ENCODE data around the gene ZNF331.

Gene ZNF331

DNA sequence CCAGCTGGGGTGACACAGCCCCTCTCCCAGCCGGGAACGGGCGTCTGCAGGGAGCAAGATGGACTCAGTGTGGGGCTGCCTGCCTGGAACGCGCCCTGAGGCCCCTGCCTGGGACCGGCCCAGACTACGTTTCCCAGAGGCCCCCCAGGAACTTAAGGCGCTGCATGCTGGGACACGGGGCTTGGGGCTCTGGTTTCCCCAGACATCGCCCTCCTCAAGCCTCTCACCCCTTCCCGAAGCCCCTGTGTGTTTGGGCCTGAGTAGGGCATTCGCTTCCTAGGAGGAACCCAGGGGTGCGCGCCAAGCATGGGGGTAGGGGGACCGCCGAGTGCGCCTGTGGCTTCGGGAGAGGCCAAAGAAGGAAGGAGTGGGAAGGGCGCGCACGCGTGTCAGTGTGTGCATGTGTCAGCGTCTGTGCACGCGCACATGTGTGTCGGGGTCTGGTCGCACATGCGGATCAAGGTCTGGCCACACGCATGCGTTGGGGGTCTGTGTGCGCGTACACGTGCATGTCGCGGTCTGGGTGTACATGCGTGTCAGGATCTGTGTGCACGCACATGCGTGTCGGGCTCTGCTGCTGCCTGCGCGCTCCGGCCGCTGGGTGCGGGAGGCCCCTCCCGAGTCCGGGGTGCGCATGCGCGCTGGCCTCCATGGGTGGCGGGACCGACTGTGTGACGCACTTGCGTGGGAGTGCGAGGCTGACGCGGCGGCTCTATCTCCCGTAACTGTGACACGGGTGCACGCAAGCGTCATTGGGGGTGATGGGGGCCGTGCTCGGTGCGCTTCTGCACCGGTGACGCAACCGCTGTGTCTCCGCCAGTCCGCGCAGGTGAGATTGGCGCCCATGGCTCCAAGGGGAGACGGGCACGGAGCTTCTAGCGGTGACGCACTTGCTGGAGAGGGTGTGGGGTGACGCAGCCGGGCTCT lies 16.2 kb downstream of the ZNF331 start:
- TF ChIP-seq TAF1 (IDR thresholded peaks at IDR 0.05; ENCODE audit: low read depth, low read length) (peak; percentile 22; the same call in 1 of the 2 replicates), POU2F2 (IDR thresholded peaks at IDR 0.05; ENCODE audit: low read depth, low read length) (peak; percentile 13; the same call in 1 of the 2 replicates), POLR2A (IDR thresholded peaks at IDR 0.05; ENCODE audit: low read depth, low read length) (peak; percentile 49; the same call in 1 of the 2 replicates), SPI1 (IDR thresholded peaks at IDR 0.05; ENCODE audit: low read depth, low read length) (no peak)
- DNase-seq (ENCODE audit: insufficient read length, low spot score) (peak; percentile 58), FAIRE-seq (peak; percentile 97)

DNA sequence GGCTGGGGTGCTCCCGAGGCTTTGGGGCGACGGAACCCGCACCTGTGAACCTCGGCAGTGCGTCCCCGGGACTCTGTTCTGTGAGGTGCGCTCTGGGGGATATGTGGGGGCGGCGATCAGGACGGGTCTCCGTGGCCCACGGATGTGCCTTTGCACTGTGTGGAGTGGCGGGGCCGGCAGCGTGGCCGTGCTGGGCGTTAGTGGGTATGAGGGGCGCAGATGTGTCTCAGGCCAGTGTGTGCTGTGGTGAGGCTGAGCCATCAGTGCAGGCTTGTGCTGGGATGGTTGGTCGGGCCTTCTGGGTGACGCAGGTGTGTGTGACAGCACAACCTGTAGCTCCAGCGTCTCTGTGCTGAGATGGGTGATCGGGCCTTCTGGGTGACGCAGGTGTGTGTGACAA lies 16.9 kb downstream of the ZNF331 start:
- FAIRE-seq (no peak), DNase-seq (ENCODE audit: insufficient read length, low spot score) (no peak)
- no peak for TF ChIP-seq SPI1 (IDR thresholded peaks at IDR 0.05; ENCODE audit: low read depth, low read length)
- TF ChIP-seq TAF1 (IDR thresholded peaks at IDR 0.05; ENCODE audit: low read depth, low read length) = no peak
- no peak for TF ChIP-seq POLR2AphosphoS5 (IDR thresholded peaks at IDR 0.05; ENCODE audit: low read depth, low read length)
- no peak for TF ChIP-seq PAX5 (IDR thresholded peaks at IDR 0.05; ENCODE audit: insufficient read depth, low read length, severe bottlenecking)
- no peak for TF ChIP-seq POLR2A (IDR thresholded peaks at IDR 0.05; ENCODE audit: low read depth, low read length)
- TF ChIP-seq POU2F2 (IDR thresholded peaks at IDR 0.05; ENCODE audit: low read depth, low read length) = no peak

DNA sequence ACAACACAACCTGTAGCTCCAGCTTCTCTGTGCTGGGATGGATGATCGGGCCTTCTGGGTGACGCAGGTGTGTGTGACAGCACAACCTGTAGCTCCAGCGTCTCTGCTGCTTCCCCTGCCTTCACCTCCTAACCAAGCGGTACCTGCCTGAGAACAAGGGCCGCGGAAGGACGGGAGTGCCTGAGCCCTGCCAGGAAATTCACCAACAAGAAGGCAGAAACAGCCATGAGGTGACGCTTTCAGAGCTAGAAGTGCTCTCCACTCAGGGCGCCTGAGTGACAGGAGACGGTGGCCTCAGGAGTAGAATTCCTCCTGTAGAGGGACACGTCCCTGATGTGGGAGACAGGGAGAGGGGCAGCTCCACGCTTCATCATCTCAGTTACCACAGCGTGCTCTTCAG lies 17.4 kb downstream of the ZNF331 start:
- DNase-seq (ENCODE audit: insufficient read length, low spot score) (no peak), FAIRE-seq (no peak)
- TF ChIP-seq POLR2A (IDR thresholded peaks at IDR 0.05; ENCODE audit: low read depth, low read length) (no peak), POLR2AphosphoS5 (IDR thresholded peaks at IDR 0.05; ENCODE audit: low read depth, low read length) (no peak), POU2F2 (IDR thresholded peaks at IDR 0.05; ENCODE audit: low read depth, low read length) (no peak), SPI1 (IDR thresholded peaks at IDR 0.05; ENCODE audit: low read depth, low read length) (no peak), TAF1 (IDR thresholded peaks at IDR 0.05; ENCODE audit: low read depth, low read length) (no peak), PAX5 (IDR thresholded peaks at IDR 0.05; ENCODE audit: insufficient read depth, low read length, severe bottlenecking) (no peak)

DNA sequence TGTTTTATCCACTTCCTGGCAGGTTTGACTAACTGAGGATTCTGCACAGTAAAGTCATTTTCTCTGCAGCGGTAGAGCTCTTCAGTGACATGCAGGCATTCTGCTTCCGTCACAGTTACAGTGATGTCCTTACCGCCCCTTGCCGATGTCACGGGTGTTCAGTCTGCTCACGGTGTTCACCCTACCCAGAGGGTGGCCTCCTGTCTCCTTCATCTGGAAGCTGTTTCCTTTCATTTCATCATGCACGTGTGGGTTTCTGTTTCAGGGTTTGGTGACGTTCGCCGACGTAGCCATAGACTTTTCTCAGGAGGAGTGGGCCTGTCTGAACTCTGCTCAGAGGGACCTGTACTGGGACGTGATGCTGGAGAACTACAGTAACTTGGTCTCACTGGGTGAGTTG lies 33.4 kb downstream of the ZNF331 start:
- DNase-seq (ENCODE audit: insufficient read length, low spot score) (no peak), FAIRE-seq (no peak)
- TF ChIP-seq POLR2A (IDR thresholded peaks at IDR 0.05; ENCODE audit: low read depth, low read length) (0 out of 2 replicates have a peak, but pooled peaks have one; percentile 28), POLR2AphosphoS5 (IDR thresholded peaks at IDR 0.05; ENCODE audit: low read depth, low read length) (no peak)

DNA sequence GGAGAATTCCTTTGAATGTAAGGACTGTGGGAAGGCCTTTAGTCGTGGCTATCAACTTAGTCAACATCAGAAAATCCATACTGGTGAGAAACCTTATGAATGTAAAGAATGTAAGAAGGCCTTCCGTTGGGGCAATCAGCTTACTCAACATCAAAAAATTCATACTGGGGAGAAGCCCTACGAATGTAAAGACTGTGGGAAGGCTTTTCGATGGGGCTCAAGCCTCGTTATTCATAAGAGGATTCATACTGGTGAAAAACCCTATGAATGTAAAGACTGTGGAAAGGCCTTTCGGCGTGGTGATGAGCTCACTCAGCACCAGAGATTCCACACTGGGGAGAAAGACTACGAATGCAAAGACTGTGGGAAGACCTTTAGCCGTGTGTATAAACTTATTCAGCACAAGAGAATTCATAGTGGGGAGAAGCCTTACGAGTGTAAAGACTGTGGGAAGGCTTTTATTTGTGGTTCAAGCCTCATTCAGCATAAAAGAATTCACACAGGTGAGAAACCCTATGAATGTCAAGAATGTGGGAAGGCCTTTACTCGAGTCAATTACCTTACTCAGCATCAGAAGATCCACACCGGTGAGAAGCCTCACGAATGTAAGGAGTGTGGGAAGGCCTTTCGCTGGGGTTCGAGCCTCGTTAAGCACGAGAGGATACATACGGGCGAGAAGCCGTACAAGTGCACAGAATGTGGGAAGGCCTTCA lies 39.2 kb downstream of the ZNF331 start:
- TF ChIP-seq POLR2A (IDR thresholded peaks at IDR 0.05; ENCODE audit: low read depth, low read length) (no peak), POLR2AphosphoS5 (IDR thresholded peaks at IDR 0.05; ENCODE audit: low read depth, low read length) (peak; percentile 47; the same call in 1 of the 2 replicates), PAX5 (IDR thresholded peaks at IDR 0.05; ENCODE audit: insufficient read depth, low read length, severe bottlenecking) (no peak), SPI1 (IDR thresholded peaks at IDR 0.05; ENCODE audit: low read depth, low read length) (no peak)
- FAIRE-seq (no peak), DNase-seq (ENCODE audit: insufficient read length, low spot score) (no peak)

DNA sequence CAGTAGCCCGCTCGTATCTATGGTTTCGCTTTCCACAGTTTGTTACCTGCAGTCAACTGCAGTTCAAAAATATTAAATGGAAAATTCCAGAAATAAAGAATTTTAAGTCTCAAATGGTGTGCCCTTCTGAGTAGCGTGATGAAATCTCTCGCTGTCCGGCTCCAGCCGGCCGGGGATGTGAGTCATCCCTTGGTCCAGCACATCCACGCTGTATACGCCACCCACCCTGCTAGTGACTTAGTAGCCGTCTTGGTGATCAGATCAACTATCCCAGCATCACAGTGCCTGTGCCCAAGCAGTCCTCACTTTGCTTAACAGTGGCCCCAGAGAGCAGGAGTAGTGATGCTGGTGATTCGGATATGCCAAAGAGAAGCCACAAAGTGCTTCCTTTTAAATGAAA lies 40.0 kb downstream of the ZNF331 start:
- TF ChIP-seq POLR2A (IDR thresholded peaks at IDR 0.05; ENCODE audit: low read depth, low read length) (peak; percentile 48; the same call in 1 of the 2 replicates), POLR2AphosphoS5 (IDR thresholded peaks at IDR 0.05; ENCODE audit: low read depth, low read length) (0 out of 2 replicates have a peak, but pooled peaks have one; percentile 12), SPI1 (IDR thresholded peaks at IDR 0.05; ENCODE audit: low read depth, low read length) (no peak)
- DNase-seq (ENCODE audit: insufficient read length, low spot score) = no peak
- FAIRE-seq = no peak

DNA sequence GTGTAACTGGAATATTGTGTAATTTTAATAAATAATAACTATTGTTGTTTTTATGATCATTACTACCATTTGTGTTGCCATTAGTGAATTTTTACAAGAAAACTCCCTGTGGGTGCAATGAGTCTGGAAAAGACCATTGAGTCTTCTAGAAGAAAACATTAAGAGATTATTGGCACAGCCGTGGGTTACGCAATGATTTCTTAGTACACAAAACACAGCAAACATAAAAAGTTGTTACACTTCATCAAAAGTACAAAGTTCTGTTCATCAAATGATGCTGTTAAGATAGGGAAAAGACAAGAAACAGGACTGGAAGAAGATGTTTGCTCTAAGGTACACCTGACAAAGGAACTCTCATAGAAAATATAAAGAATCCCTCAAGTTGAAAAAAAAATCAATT lies 41.6 kb downstream of the ZNF331 start:
- TF ChIP-seq POLR2A (IDR thresholded peaks at IDR 0.05; ENCODE audit: low read depth, low read length) (no peak), POU2F2 (IDR thresholded peaks at IDR 0.05; ENCODE audit: low read depth, low read length) (no peak), TAF1 (IDR thresholded peaks at IDR 0.05; ENCODE audit: low read depth, low read length) (no peak), PAX5 (IDR thresholded peaks at IDR 0.05; ENCODE audit: insufficient read depth, low read length, severe bottlenecking) (no peak), POLR2AphosphoS5 (IDR thresholded peaks at IDR 0.05; ENCODE audit: low read depth, low read length) (no peak), SPI1 (IDR thresholded peaks at IDR 0.05; ENCODE audit: low read depth, low read length) (no peak)
- DNase-seq (ENCODE audit: insufficient read length, low spot score) = no peak
- FAIRE-seq = no peak

DNA sequence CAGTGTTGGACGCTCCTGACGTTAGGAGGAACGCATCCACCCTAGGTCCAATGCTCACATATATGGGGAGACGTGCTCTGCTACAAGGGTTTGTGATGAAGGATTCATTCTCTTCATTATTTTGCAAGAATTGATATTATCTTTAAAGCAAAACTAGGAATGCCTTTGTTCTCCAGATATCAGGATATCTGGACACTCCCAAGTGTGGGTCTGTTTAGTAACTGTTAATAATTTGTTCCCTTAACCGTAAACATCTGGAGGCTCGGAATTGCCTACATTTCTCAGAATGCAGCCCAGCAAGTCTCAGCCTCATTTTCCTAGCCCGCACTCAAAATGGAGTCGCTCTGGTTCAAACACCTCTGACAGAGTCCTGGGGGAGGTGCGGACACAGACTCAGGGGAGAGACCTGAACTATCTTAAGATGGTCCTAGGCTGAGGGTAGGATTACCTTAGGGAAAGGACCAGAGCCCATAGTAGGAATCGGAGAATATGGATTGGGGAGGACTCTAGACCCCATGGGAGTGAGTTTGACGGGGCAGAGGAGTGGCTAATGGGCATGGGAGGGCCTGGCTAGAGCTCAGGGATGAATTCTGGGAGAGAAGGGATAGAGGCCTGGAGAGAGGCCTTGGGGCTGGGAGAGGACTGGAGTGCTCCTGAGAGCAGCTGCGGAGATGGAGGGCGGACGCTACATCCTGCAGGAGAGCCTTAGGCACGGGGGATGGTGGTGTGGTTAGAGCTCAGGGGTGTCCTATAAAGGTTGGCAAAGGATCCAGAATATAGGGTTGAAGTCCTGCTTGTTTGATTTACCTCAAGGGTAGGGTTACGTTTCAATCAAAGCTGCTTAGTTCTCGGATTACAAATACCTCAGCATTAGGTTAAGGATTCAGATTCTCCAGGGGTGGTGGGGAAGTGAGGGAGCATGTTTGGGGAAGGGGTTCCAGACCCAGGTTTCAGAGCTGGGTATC lies 43.2 kb downstream of the ZNF331 start:
- FAIRE-seq (no peak), DNase-seq (ENCODE audit: insufficient read length, low spot score) (no peak)
- TF ChIP-seq POLR2A (IDR thresholded peaks at IDR 0.05; ENCODE audit: low read depth, low read length) = peak; percentile 28; the same call in 1 of the 2 replicates
- no peak for TF ChIP-seq POU2F2 (IDR thresholded peaks at IDR 0.05; ENCODE audit: low read depth, low read length)

DNA sequence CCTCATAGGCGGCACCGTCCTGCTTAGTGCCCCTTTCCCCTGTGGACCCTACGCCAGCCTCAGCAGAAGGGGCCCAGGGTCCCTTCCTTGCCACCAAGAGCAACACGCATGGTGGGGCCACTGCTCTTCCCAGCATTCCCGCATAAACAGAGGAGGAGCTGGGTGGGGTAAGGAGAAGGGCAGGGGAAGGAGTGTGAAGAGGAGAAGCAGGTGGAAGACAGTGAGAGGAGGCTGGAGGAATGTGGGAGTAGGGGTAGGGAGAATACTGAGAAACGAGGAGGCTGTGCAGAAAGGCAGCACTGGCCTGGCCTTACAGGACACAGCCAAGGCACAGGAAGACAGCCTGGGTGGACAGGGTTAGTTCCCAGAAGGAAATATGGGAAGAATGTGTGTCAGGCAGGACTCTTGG lies 43.9 kb downstream of the ZNF331 start:
- FAIRE-seq = no peak
- TF ChIP-seq TAF1 (IDR thresholded peaks at IDR 0.05; ENCODE audit: low read depth, low read length) (no peak), POU2F2 (IDR thresholded peaks at IDR 0.05; ENCODE audit: low read depth, low read length) (no peak), PAX5 (IDR thresholded peaks at IDR 0.05; ENCODE audit: insufficient read depth, low read length, severe bottlenecking) (no peak), POLR2AphosphoS5 (IDR thresholded peaks at IDR 0.05; ENCODE audit: low read depth, low read length) (no peak), POLR2A (IDR thresholded peaks at IDR 0.05; ENCODE audit: low read depth, low read length) (no peak), SPI1 (IDR thresholded peaks at IDR 0.05; ENCODE audit: low read depth, low read length) (no peak)
- DNase-seq (ENCODE audit: insufficient read length, low spot score) = no peak
